ENCODE results near the gene ZBTB20. TPM values are rescaled to one million over a fixed set of nuclear protein-coding genes. Genes with fewer than 3 reads are reported as not detected.
"Not testable (repeated sequence)": the region's sequence is repeated elsewhere in the genome, so short reads cannot be mapped to it uniquely, and the experiment has no call there.

ZBTB20 gene
- polyA plus RNA-seq (2013), result 7.1 TPM

DNA sequence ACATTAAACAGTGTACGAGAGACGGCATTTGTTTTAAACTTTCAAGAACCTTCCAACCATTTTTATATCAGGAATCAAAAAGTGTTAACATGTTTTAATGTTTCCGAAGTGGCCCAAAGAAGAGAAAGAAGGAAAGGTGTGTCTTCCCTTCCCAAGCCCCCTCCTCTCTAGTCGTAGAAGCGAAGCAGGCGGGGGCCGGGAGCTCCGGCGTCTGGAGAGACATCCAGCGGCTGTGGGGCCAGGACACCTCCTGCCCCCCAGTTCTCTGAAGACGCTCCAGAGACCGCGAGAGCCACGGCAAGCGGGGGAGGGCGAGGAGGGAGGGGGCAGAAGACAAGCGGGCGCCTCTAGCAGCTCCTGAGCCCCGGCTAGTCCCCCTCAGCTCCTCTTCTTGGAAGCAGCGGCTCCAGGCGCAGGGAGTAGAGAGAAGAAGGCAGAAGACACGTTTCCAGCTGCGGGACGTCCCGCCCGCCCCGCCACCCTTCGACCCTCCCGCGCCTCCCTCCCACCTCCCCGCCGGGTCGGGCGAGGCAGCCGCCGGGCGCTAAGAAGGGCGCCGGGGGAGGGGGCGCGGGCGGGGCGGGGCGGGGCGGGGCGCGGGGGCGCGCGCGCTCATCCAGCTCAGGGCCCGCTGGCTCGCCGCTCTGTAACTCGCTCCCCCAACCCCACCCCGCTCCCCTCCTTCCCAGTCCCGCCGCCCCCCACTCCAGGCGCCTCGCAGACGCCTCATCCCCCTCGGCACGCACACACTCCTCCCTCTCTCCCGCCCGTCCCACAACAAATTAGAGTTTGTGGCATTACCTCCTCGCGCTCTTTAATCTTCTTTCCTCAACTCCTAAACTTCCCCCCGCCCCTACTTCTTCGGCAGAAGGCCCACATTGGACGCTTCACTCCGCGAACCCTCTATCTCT is at the start of gene ZBTB20:
Gene ZBTB20, minus strand, starts transcription at position 871 of the 911 bp plus-strand sequence.
- WGBS (ENCODE audit: insufficient coverage), result 0% methylated on average over 13 of the region's 72 CpGs
- peak; percentile 67 to 88 (median 83) for DNase-seq
- H3K27ac ChIP-seq (ENCODE audit: insufficient read depth in 1 of 2, low read depth in 1 of 2, low read length in 2 of 2, poor library complexity in 1 of 2, severe bottlenecking in 2 of 2), result peak within 1 kb of the TSS; percentile 95 to 98
- H3K27me3 ChIP-seq (replicated peaks in 2 of 5; ENCODE audit: control insufficient read depth in 4 of 5, insufficient read depth in 5 of 5, low read length in 4 of 5), result no peaks in the 10 kb centered on the region
- ChIA-PET CTCF (interaction anchor here (0.8 to 2.0 kb wide), 12 partner anchors 9 to 322 kb away, joined by 3 to 7 read pairs (median 3); no protein-coding TSS in a partner anchor), POLR2A (interaction anchor here (0.6 to 2.5 kb wide), 12 partner anchors 17 to 756 kb away, joined by 3 to 16 read pairs (median 4); no protein-coding TSS in a partner anchor)
- H3K9me3 ChIP-seq (ENCODE audit: control extremely low read depth in 1 of 5, control insufficient read depth in 4 of 5, insufficient read depth in 2 of 5, low read depth in 1 of 5, low read length in 4 of 5), result peaks cover 0 to 4% (median 0%) of the 10 kb centered on the region in 5 experiments
- peaks cover 4 to 23% (median 14%) of the 10 kb centered on the region in 4 experiments for H3K4me1 ChIP-seq (ENCODE audit: control extremely low read depth in 1 of 4, control insufficient read depth in 4 of 4, insufficient read depth in 4 of 4, low read length in 3 of 4)
- no peaks in the 10 kb centered on the region for H3K36me3 ChIP-seq (ENCODE audit: control insufficient read depth in 4 of 4, insufficient read depth in 4 of 4, low read length in 3 of 4)
- peak within 1 kb of the TSS; percentile 81 to 94 (median 88) for H3K4me3 ChIP-seq (ENCODE audit: control insufficient read depth in 1 of 7, extremely low read depth in 1 of 7, insufficient read depth in 4 of 7, low read depth in 2 of 7, low read length in 6 of 7)

- no peak for DNase-seq
- Histone ChIP-seq H3K4me1 (ENCODE audit: control extremely low read depth in 1 of 4, control insufficient read depth in 4 of 4, insufficient read depth in 4 of 4, low read length in 3 of 4) (no peaks in the 10 kb centered on the region), H3K27ac (ENCODE audit: insufficient read depth in 1 of 2, low read depth in 1 of 2, low read length in 2 of 2, poor library complexity in 1 of 2, severe bottlenecking in 2 of 2) (no peak overlapping the region), H3K27me3 (replicated peaks in 2 of 5; ENCODE audit: control insufficient read depth in 4 of 5, insufficient read depth in 5 of 5, low read length in 4 of 5) (no peaks in the 10 kb centered on the region), H3K36me3 (ENCODE audit: control insufficient read depth in 4 of 4, insufficient read depth in 4 of 4, low read length in 3 of 4) (no peaks in the 10 kb centered on the region), H3K4me3 (ENCODE audit: control insufficient read depth in 1 of 7, extremely low read depth in 1 of 7, insufficient read depth in 4 of 7, low read depth in 2 of 7, low read length in 6 of 7) (no peak overlapping the region), H3K9me3 (ENCODE audit: control extremely low read depth in 1 of 5, control insufficient read depth in 4 of 5, insufficient read depth in 2 of 5, low read depth in 1 of 5, low read length in 4 of 5) (peaks cover 0 to 6% (median 3%) of the 10 kb centered on the region in 5 experiments)
- POLR2A ChIA-PET, result interaction anchor here (0.7 kb wide), 1 partner anchor 210 kb away, joined by 3 read pairs; no protein-coding TSS in a partner anchor
- CTCF ChIA-PET, result interaction anchor here (0.6 kb wide), 1 partner anchor 13 kb away, joined by 3 read pairs; no protein-coding TSS in a partner anchor
- 100% methylated on average over 2 of the region's 4 CpGs for WGBS (ENCODE audit: insufficient coverage)
Measured at GRCh38 chr3:115194476-115194875, 47.4 kb upstream of the ZBTB20 start.

DNA sequence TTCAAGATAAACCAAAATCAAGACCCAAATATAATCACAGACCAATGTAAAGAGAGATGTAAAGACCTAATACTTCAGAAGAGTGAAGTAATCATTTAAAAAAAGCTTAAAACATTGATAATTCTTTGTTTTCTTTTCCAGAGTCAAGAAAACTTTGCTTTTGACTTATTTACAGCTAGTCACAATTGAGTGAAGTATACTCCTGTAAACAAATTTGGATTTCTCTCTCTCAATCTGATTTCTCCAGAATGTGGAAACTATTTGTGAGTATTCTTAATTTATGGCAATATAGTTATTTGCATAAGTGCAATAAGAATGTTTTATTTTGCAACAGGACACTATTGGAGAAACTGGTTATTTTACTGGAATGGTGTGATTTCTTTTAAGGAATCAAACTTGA is 43.7 kb upstream of the ZBTB20 start:
- Histone ChIP-seq H3K36me3 (ENCODE audit: control insufficient read depth in 4 of 4, insufficient read depth in 4 of 4, low read length in 3 of 4) (no peaks in the 10 kb centered on the region), H3K27me3 (replicated peaks in 2 of 5; ENCODE audit: control insufficient read depth in 4 of 5, insufficient read depth in 5 of 5, low read length in 4 of 5) (no peaks in the 10 kb centered on the region), H3K4me3 (ENCODE audit: control insufficient read depth in 1 of 7, extremely low read depth in 1 of 7, insufficient read depth in 4 of 7, low read depth in 2 of 7, low read length in 6 of 7) (no peak overlapping the region), H3K27ac (ENCODE audit: insufficient read depth in 1 of 2, low read depth in 1 of 2, low read length in 2 of 2, poor library complexity in 1 of 2, severe bottlenecking in 2 of 2) (no peak overlapping the region), H3K4me1 (ENCODE audit: control extremely low read depth in 1 of 4, control insufficient read depth in 4 of 4, insufficient read depth in 4 of 4, low read length in 3 of 4) (peaks cover 0 to 8% (median 0%) of the 10 kb centered on the region in 4 experiments), H3K9me3 (ENCODE audit: control extremely low read depth in 1 of 5, control insufficient read depth in 4 of 5, insufficient read depth in 2 of 5, low read depth in 1 of 5, low read length in 4 of 5) (peaks cover 0 to 6% (median 3%) of the 10 kb centered on the region in 5 experiments)
- ChIA-PET CTCF (interaction anchor here (0.6 kb wide), 1 partner anchor 10 kb away, joined by 3 read pairs; no protein-coding TSS in a partner anchor), POLR2A (no interaction called here)
- peak in 1 of 3 donors; percentile 13 for DNase-seq

- Histone ChIP-seq H3K4me3 (ENCODE audit: control insufficient read depth in 1 of 7, extremely low read depth in 1 of 7, insufficient read depth in 4 of 7, low read depth in 2 of 7, low read length in 6 of 7) (no peak overlapping the region), H3K27ac (ENCODE audit: insufficient read depth in 1 of 2, low read depth in 1 of 2, low read length in 2 of 2, poor library complexity in 1 of 2, severe bottlenecking in 2 of 2) (no peak overlapping the region), H3K9me3 (ENCODE audit: control extremely low read depth in 1 of 5, control insufficient read depth in 4 of 5, insufficient read depth in 2 of 5, low read depth in 1 of 5, low read length in 4 of 5) (peaks cover 0 to 6% (median 0%) of the 10 kb centered on the region in 5 experiments), H3K27me3 (replicated peaks in 2 of 5; ENCODE audit: control insufficient read depth in 4 of 5, insufficient read depth in 5 of 5, low read length in 4 of 5) (no peaks in the 10 kb centered on the region), H3K36me3 (ENCODE audit: control insufficient read depth in 4 of 4, insufficient read depth in 4 of 4, low read length in 3 of 4) (no peaks in the 10 kb centered on the region), H3K4me1 (ENCODE audit: control extremely low read depth in 1 of 4, control insufficient read depth in 4 of 4, insufficient read depth in 4 of 4, low read length in 3 of 4) (peaks cover 0 to 8% (median 0%) of the 10 kb centered on the region in 4 experiments)
- CTCF ChIA-PET, result interaction anchor here (0.7 to 1.2 kb wide), 4 partner anchors 26 to 233 kb away, joined by 3 read pairs; no protein-coding TSS in a partner anchor
- POLR2A ChIA-PET, result interaction anchor here (0.8 kb wide), 1 partner anchor 100 kb away, joined by 3 read pairs; no protein-coding TSS in a partner anchor
- WGBS (ENCODE audit: insufficient coverage), result 70% methylated on average over 4 of the region's 4 CpGs
- DNase-seq, result peak in 2 of 3 donors; percentile 47 to 62
Measured at GRCh38 chr3:115187149-115187757, 40.2 kb upstream of the ZBTB20 start.

DNA sequence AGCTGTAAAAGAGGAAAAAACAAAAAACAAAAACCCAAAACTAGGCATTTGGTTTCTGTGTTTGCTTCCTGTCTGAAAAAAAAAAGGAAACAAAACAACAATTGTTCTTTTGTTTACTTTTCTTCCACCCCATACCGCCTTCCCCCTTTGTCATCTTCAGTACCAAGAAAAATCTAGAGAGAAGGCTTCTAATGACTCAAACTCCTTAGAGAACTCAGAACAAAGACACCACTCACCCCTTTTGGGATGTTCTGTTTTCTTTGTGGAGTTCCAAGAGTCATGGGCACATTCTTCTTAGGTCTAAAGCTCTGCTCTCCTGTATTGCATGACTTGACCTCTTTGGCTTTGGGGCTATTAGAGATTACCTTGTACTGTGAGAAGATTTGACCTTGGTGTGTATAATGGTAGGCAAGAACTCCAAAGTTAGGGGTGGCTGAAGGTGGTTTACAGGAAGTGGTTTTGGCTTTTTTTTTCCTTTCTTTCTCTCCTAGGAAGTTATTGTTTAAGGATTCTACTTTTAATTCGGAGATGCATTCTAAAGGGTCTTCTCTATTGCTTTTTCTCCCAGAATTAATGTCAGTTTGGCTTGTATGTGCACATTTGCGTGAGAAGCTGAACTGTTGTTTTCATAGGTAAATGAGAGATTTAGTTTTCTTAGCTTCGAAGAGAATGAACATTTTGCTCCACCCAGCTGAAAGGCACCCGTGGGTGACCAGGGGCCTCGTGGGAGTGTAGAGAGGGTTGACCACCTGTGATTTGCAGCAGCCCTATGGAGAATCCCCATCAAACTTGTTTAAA is 39.5 kb upstream of the ZBTB20 start:
- Histone ChIP-seq H3K27ac (ENCODE audit: insufficient read depth in 1 of 2, low read depth in 1 of 2, low read length in 2 of 2, poor library complexity in 1 of 2, severe bottlenecking in 2 of 2) (no peak overlapping the region), H3K36me3 (ENCODE audit: control insufficient read depth in 4 of 4, insufficient read depth in 4 of 4, low read length in 3 of 4) (no peaks in the 10 kb centered on the region), H3K4me3 (ENCODE audit: control insufficient read depth in 1 of 7, extremely low read depth in 1 of 7, insufficient read depth in 4 of 7, low read depth in 2 of 7, low read length in 6 of 7) (no peak overlapping the region), H3K27me3 (replicated peaks in 2 of 5; ENCODE audit: control insufficient read depth in 4 of 5, insufficient read depth in 5 of 5, low read length in 4 of 5) (no peaks in the 10 kb centered on the region), H3K4me1 (ENCODE audit: control extremely low read depth in 1 of 4, control insufficient read depth in 4 of 4, insufficient read depth in 4 of 4, low read length in 3 of 4) (peaks cover 0 to 8% (median 0%) of the 10 kb centered on the region in 4 experiments), H3K9me3 (ENCODE audit: control extremely low read depth in 1 of 5, control insufficient read depth in 4 of 5, insufficient read depth in 2 of 5, low read depth in 1 of 5, low read length in 4 of 5) (peaks cover 0 to 6% (median 0%) of the 10 kb centered on the region in 5 experiments)
- no peak for DNase-seq
- CTCF ChIA-PET, result interaction anchor here (0.7 to 1.6 kb wide), 4 partner anchors 18 to 232 kb away, joined by 3 to 4 read pairs (median 3); no protein-coding TSS in a partner anchor
- WGBS (ENCODE audit: insufficient coverage), result 90% methylated on average over 4 of the region's 6 CpGs
- POLR2A ChIA-PET, result no interaction called here

- H3K4me1 ChIP-seq (ENCODE audit: control extremely low read depth in 1 of 4, control insufficient read depth in 4 of 4, insufficient read depth in 4 of 4, low read length in 3 of 4); POLR2A ChIA-PET; DNase-seq; H3K4me3 ChIP-seq (ENCODE audit: control insufficient read depth in 1 of 7, extremely low read depth in 1 of 7, insufficient read depth in 4 of 7, low read depth in 2 of 7, low read length in 6 of 7); H3K9me3 ChIP-seq (ENCODE audit: control extremely low read depth in 1 of 5, control insufficient read depth in 4 of 5, insufficient read depth in 2 of 5, low read depth in 1 of 5, low read length in 4 of 5); H3K36me3 ChIP-seq (ENCODE audit: control insufficient read depth in 4 of 4, insufficient read depth in 4 of 4, low read length in 3 of 4); H3K27ac ChIP-seq (ENCODE audit: insufficient read depth in 1 of 2, low read depth in 1 of 2, low read length in 2 of 2, poor library complexity in 1 of 2, severe bottlenecking in 2 of 2); H3K27me3 ChIP-seq (replicated peaks in 2 of 5; ENCODE audit: control insufficient read depth in 4 of 5, insufficient read depth in 5 of 5, low read length in 4 of 5): not testable (repeated sequence)
- WGBS (ENCODE audit: insufficient coverage), result 97% methylated on average over 21 of the region's 32 CpGs
- CTCF ChIA-PET, result interaction anchor here (1.0 to 1.6 kb wide), 2 partner anchors 16 to 20 kb away, joined by 3 to 4 read pairs; no protein-coding TSS in a partner anchor
Measured at GRCh38 chr3:115184859-115185572, 37.9 kb upstream of the ZBTB20 start.

All from common myeloid progenitor, CD34-positive (primary cell).